IMR-90 (cell line): Measurements from ENCODE around the gene MTIF3. TPM values are rescaled to one million over a fixed set of nuclear protein-coding genes. Genes with fewer than 3 reads are reported as not detected.

Experiments used
- ATAC-seq: fragments of 200-7000 bp; cut with Tn5 transposase; 2 replicates; pipeline ENCODE4 v1.9.1; 2020; ENCODE audit warnings: low read depth, mild to moderate bottlenecking, moderate library complexity
- BruUV-seq: library from RNA; stranded (reverse); fragments of 400-500 nt; replicated peaks from 2 replicates; lab custom pipeline; 2021; lab: Mats Ljungman, UMichigan
- CTCF ChIA-PET: fragments of 300-600 bp; formaldehyde crosslinking; extraction: SDS; loops from one replicate; lab custom pipeline; 2021; ENCODE audit warnings: antibody characterized with exemption; lab: Yijun Ruan, JAX
- POLR2A ChIA-PET: fragments of 300-600 bp; sonication (Branson Sonifier 250); formaldehyde crosslinking; loops from one replicate; lab custom pipeline; 2022; ENCODE audit warnings: antibody characterized with exemption; ENCODE audit not compliant: unreplicated experiment; lab: Charles Lee
- DNase-seq: peaks from one replicate; pipeline ENCODE4 v3.0.0; 2013
- H2AFZ ChIP-seq: replicated peaks from 2 replicates; pipeline ENCODE3; 2013; ENCODE audit warnings: low read length, mild to moderate bottlenecking; ENCODE audit not compliant: poor library complexity
- H2AK5ac ChIP-seq: 2 replicates; pipeline ENCODE4 v1.6.1; 2013; ENCODE audit warnings: low read depth, low read length, inconsistent platforms
- H2AK9ac ChIP-seq: replicated peaks from 2 replicates; pipeline ENCODE3; 2013; ENCODE audit warnings: mild to moderate bottlenecking, low read depth, low read length, moderate library complexity; ENCODE audit not compliant: poor library complexity
- H2BK120ac ChIP-seq: 2 replicates; pipeline ENCODE4 v1.6.1; 2013; ENCODE audit warnings: low read depth, low read length, inconsistent platforms
- H2BK15ac ChIP-seq: 3 replicates; pipeline ENCODE4 v1.6.1; 2013; ENCODE audit warnings: low read depth, low read length, inconsistent platforms
- H2BK20ac ChIP-seq: 2 replicates; pipeline ENCODE4 v1.6.1; 2013; ENCODE audit warnings: low read depth, mild to moderate bottlenecking, inconsistent platforms, low read length, moderate library complexity
- H2BK5ac ChIP-seq: 2 replicates; pipeline ENCODE4 v1.6.1; 2013; ENCODE audit warnings: mild to moderate bottlenecking, low read depth, low read length, inconsistent platforms; ENCODE audit not compliant: poor library complexity, severe bottlenecking
- H3K14ac ChIP-seq: replicated peaks from 2 replicates; pipeline ENCODE4 v1.6.1; 2013; ENCODE audit warnings: low read depth, low read length, inconsistent platforms
- H3K18ac ChIP-seq: 2 replicates; pipeline ENCODE4 v1.6.1; 2013; ENCODE audit warnings: low read depth, low read length, control low read depth
- H3K23ac ChIP-seq: 2 replicates; pipeline ENCODE4 v1.6.1; 2013; ENCODE audit warnings: low read depth, low read length, inconsistent platforms
- H3K27ac ChIP-seq: 2 replicates; pipeline ENCODE4 v1.5.1; 2013; ENCODE audit warnings: mild to moderate bottlenecking, control low read depth, low read length; ENCODE audit not compliant: insufficient read depth
- H3K27me3 ChIP-seq: 2 replicates; pipeline ENCODE4 v1.6.1; 2013; ENCODE audit warnings: low read length; ENCODE audit not compliant: control insufficient read depth, insufficient read depth
- H3K36me3 ChIP-seq: 2 replicates; pipeline ENCODE4 v1.6.1; 2013; ENCODE audit warnings: low read length, mixed read lengths; ENCODE audit not compliant: control insufficient read depth, insufficient read depth
- H3K4ac ChIP-seq: 2 replicates; pipeline ENCODE4 v1.6.1; 2013; ENCODE audit warnings: low read depth, low read length, inconsistent platforms
- H3K4me1 ChIP-seq: 2 replicates; pipeline ENCODE4 v1.6.1; 2013; ENCODE audit warnings: low read length, mixed read lengths; ENCODE audit not compliant: control insufficient read depth, insufficient read depth
- H3K4me2 ChIP-seq: 2 replicates; pipeline ENCODE4 v1.6.1; 2013; ENCODE audit warnings: low read depth, mild to moderate bottlenecking, control low read depth, low read length, moderate library complexity
- H3K4me3 ChIP-seq: 2 replicates; pipeline ENCODE4 v1.5.1; 2013; ENCODE audit warnings: low read depth, mild to moderate bottlenecking, control low read depth, low read length, moderate library complexity; ENCODE audit not compliant: insufficient read depth
- H3K56ac ChIP-seq: 2 replicates; pipeline ENCODE4 v1.6.1; 2013; ENCODE audit warnings: low read length, inconsistent platforms; ENCODE audit not compliant: insufficient read depth; ENCODE audit errors: extremely low read depth
- H3K79me1 ChIP-seq, 2 experiments: 2 replicates each; pipeline ENCODE4 v1.6.1; 2013; ENCODE audit warnings: low read length in 2 of 2, inconsistent platforms in 1 of 2, low read depth in 1 of 2
- H3K9ac ChIP-seq: 2 replicates; pipeline ENCODE4 v1.6.1; 2013; ENCODE audit warnings: low read depth, low read length, control low read depth
- H3K9me1 ChIP-seq: 2 replicates; pipeline ENCODE4 v1.6.1; 2013; ENCODE audit warnings: low read length, inconsistent platforms; ENCODE audit not compliant: insufficient read depth
- H3K9me3 ChIP-seq: 2 replicates; pipeline ENCODE4 v1.6.1; 2013; ENCODE audit warnings: low read length; ENCODE audit not compliant: control insufficient read depth, insufficient read depth
- H4K20me1 ChIP-seq: 2 replicates; pipeline ENCODE4 v1.6.1; 2013; ENCODE audit warnings: low read length, inconsistent platforms; ENCODE audit not compliant: insufficient read depth
- H4K5ac ChIP-seq: 2 replicates; pipeline ENCODE4 v1.6.1; 2013; ENCODE audit warnings: mild to moderate bottlenecking, low read depth, low read length, control low read depth
- H4K8ac ChIP-seq, 2 experiments: 2 replicates each; pipeline ENCODE4 v1.6.1; 2013; ENCODE audit warnings: low read depth in 2 of 2, low read length in 2 of 2, control low read depth in 1 of 2, inconsistent platforms in 1 of 2
- H4K91ac ChIP-seq: 2 replicates; pipeline ENCODE4 v1.6.1; 2013; ENCODE audit warnings: low read depth, low read length, inconsistent platforms; ENCODE audit not compliant: insufficient read depth
- BHLHE40 ChIP-seq: fragments of 150-350 bp; IDR thresholded peaks from 2 replicates; pipeline ENCODE4 v1.6.1; 2016; ENCODE audit warnings: mild to moderate bottlenecking, low read depth, low read length
- CEBPB ChIP-seq: IDR thresholded peaks from 2 replicates; pipeline ENCODE4 v1.6.1; 2012; ENCODE audit warnings: low read depth, low read length, improper control_type of control experiment
- CHD1 ChIP-seq: IDR thresholded peaks from 2 replicates; pipeline ENCODE4 v1.6.1; 2012; ENCODE audit warnings: low read depth, low read length, improper control_type of control experiment
- ELK1 ChIP-seq: fragments of 150-350 bp; IDR thresholded peaks from 2 replicates; pipeline ENCODE4 v1.6.1; 2016; ENCODE audit warnings: low read depth, mild to moderate bottlenecking, low read length, moderate library complexity, borderline replicate concordance
- FOS ChIP-seq: fragments of 150-350 bp; IDR thresholded peaks from 2 replicates; pipeline ENCODE4 v1.6.1; 2016; ENCODE audit warnings: low read depth, low read length
- MAFK ChIP-seq: IDR thresholded peaks from 2 replicates; pipeline ENCODE4 v1.6.1; 2012; ENCODE audit warnings: low read depth, low read length, improper control_type of control experiment
- MAZ ChIP-seq: IDR thresholded peaks from 2 replicates; pipeline ENCODE4 v1.6.1; 2012; ENCODE audit warnings: low read depth, mild to moderate bottlenecking, low read length, improper control_type of control experiment, moderate library complexity, borderline replicate concordance
- MXI1 ChIP-seq: IDR thresholded peaks from 2 replicates; pipeline ENCODE4 v1.6.1; 2012; ENCODE audit warnings: low read depth, mild to moderate bottlenecking, low read length, moderate library complexity, borderline replicate concordance
- NFE2L2 ChIP-seq: fragments of 150-350 bp; IDR thresholded peaks from 2 replicates; pipeline ENCODE4 v1.6.1; 2016; ENCODE audit warnings: low read depth, mild to moderate bottlenecking, low read length
- POLR2A ChIP-seq: IDR thresholded peaks from 2 replicates; pipeline ENCODE4 v1.6.1; 2012; ENCODE audit warnings: mild to moderate bottlenecking, low read depth, low read length
- RAD21 ChIP-seq: IDR thresholded peaks from 2 replicates; pipeline ENCODE4 v1.6.1; 2012; ENCODE audit warnings: low read length, improper control_type of control experiment
- RCOR1 ChIP-seq: IDR thresholded peaks from 2 replicates; pipeline ENCODE4 v1.6.1; 2012; ENCODE audit warnings: mild to moderate bottlenecking, low read length, improper control_type of control experiment; ENCODE audit not compliant: insufficient replicate concordance
- RFX5 ChIP-seq: IDR thresholded peaks from 2 replicates; pipeline ENCODE4 v1.8.0; 2012; ENCODE audit warnings: low read depth, mild to moderate bottlenecking, low read length, moderate library complexity
- SMC3 ChIP-seq: fragments of 150-350 bp; IDR thresholded peaks from 2 replicates; pipeline ENCODE4 v1.6.1; 2016; ENCODE audit warnings: low read depth, mild to moderate bottlenecking, antibody characterized with exemption, low read length, moderate library complexity
- WGBS, 2 experiments: methylation state at CpG; one replicate each; pipeline versions ENCODE4 v1.1.5 to v1.1.7; 2013; ENCODE audit warnings: missing lambda C conversion rate in 2 of 2; ENCODE audit not compliant: insufficient read length in 1 of 2; ENCODE audit errors: extremely low coverage in 2 of 2; 5-methylcytosine and 5-hydroxymethylcytosine counted together
- dilution Hi-C: fragments of 300-500 bp; cut with HindIII; formaldehyde crosslinking; loops from one replicate; pipeline ENCODE4 v1.14.3; 2018; ENCODE audit warnings: low sequenced_read_pairs; ENCODE audit not compliant: unreplicated experiment
- in situ Hi-C: fragments of 300-500 bp; cut with MboI; formaldehyde crosslinking; loops from 3 replicates; pipeline ENCODE4 v1.14.3; 2019; ENCODE audit warnings: low sequenced_read_pairs, inconsistent platforms, mixed read lengths
- intact Hi-C: fragments of 100-400 bp; cut with micrococcal nuclease; formaldehyde crosslinking; loops from 2 replicates; pipeline ENCODE4 v1.10.0; 2022
- polyA plus RNA-seq, 3 experiments: library from polyadenylated mRNA; depleted of rRNA; stranded (reverse); fragments of >200 nt; gene quantifications; 2 replicates each; pipeline ENCODE4 v1.2.3, GENCODE V29; 2012; ENCODE audit warnings: low replicate concordance in 1 of 3
- total RNA-seq: library from RNA; depleted of rRNA; stranded (reverse); fragments of >200 nt; gene quantifications from 2 replicates; pipeline ENCODE4 v1.2.3, GENCODE V29; 2012
- TF ChIP-seq, protein P1 (sequence below): fragments of 150-350 bp; IDR thresholded peaks from 2 replicates; pipeline ENCODE4 v1.6.1; 2017; ENCODE audit warnings: mild to moderate bottlenecking, antibody characterized with exemption, low read length, low read depth
- TF ChIP-seq, protein P2 (sequence below): conservative IDR thresholded peaks from 2 replicates; pipeline ENCODE4 v1.5.1; 2012; ENCODE audit warnings: mild to moderate bottlenecking, low read depth, low read length, improper control_type of control experiment

The MTIF3 gene
- total and polyA plus RNA-seq, 2 of the 4 experiments (the other 2 are of a cell fraction): 31.7 to 41.0 TPM

DNA sequence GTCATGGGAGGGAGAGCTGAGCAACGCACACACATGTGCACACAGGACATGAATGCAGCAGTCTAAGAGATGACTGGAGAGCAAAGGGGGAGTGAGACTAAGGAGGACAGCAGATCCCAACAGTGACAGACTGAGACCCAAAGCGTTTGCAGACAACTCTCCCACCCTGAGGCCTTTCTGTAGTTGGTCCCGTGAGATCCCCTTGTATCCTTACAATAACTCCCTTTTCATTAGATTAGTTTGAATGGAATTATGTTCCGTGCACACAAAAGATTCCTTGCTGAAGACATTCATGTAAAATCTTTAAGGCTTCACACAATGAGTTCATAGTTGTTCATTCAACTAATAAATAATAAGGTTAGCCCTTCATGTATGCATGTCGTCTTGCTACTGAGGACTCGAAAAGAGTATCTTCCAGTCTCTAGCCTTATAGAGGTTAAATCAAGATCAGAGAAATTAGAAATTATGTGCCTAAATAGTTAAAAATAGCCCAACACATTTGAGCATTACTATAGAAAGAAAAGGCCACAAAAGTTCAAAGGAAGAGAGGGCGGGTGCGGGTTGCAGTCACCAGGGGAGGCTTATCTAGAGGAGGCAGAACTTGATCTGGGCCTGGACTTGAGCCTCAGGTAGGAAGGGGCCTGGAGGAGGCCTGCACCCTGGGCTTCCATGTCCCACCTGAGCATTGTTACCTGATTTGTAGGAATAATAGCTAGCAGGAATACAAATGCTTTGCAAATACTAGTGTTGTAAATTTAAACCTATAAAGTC, 29.1 kb downstream of the MTIF3 start:
- H2BK5ac ChIP-seq: no peak overlapping the region
- DNase-seq (no peak), ATAC-seq (no peak)
- H3K27me3 ChIP-seq: peaks cover 15% of the 10 kb centered on the region
- H2AK9ac ChIP-seq: no peak overlapping the region
- no peak overlapping the region for H3K9ac ChIP-seq
- H3K27ac ChIP-seq: no peak overlapping the region
- H4K5ac ChIP-seq: no peak overlapping the region
- H3K4me3 ChIP-seq: no peak overlapping the region
- H2BK120ac ChIP-seq: no peak overlapping the region
- H2BK20ac ChIP-seq: no peak overlapping the region
- H4K91ac ChIP-seq: no peak overlapping the region
- no peak overlapping the region for H2AFZ ChIP-seq
- H3K9me1 ChIP-seq: peaks cover 12% of the 10 kb centered on the region
- no peak overlapping the region for H3K4ac ChIP-seq
- H3K14ac ChIP-seq: no peak overlapping the region
- H4K20me1 ChIP-seq: no peaks in the 10 kb centered on the region
- H2BK15ac ChIP-seq: no peak overlapping the region
- in situ Hi-C loops: no loop called here
- TF ChIP-seq, protein P1, sequence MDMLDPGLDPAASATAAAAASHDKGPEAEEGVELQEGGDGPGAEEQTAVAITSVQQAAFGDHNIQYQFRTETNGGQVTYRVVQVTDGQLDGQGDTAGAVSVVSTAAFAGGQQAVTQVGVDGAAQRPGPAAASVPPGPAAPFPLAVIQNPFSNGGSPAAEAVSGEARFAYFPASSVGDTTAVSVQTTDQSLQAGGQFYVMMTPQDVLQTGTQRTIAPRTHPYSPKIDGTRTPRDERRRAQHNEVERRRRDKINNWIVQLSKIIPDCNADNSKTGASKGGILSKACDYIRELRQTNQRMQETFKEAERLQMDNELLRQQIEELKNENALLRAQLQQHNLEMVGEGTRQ: no peak
- TF ChIP-seq MAFK (no peak), BHLHE40 (no peak), RCOR1 (no peak), RAD21 (no peak), CHD1 (no peak), MXI1 (no peak), SMC3 (no peak), POLR2A (no peak), MAZ (no peak), CEBPB (no peak), FOS (no peak), RFX5 (no peak), ELK1 (no peak), NFE2L2 (no peak)
- TF ChIP-seq, protein P2, sequence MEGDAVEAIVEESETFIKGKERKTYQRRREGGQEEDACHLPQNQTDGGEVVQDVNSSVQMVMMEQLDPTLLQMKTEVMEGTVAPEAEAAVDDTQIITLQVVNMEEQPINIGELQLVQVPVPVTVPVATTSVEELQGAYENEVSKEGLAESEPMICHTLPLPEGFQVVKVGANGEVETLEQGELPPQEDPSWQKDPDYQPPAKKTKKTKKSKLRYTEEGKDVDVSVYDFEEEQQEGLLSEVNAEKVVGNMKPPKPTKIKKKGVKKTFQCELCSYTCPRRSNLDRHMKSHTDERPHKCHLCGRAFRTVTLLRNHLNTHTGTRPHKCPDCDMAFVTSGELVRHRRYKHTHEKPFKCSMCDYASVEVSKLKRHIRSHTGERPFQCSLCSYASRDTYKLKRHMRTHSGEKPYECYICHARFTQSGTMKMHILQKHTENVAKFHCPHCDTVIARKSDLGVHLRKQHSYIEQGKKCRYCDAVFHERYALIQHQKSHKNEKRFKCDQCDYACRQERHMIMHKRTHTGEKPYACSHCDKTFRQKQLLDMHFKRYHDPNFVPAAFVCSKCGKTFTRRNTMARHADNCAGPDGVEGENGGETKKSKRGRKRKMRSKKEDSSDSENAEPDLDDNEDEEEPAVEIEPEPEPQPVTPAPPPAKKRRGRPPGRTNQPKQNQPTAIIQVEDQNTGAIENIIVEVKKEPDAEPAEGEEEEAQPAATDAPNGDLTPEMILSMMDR: no peak
- BruUV-seq: no TSS peak
- H3K23ac ChIP-seq: no peak overlapping the region
- H3K18ac ChIP-seq: no peak overlapping the region
- peaks cover 11% of the 10 kb centered on the region for H3K4me1 ChIP-seq
- dilution Hi-C loops: no loop called here
- H3K56ac ChIP-seq: no peak overlapping the region
- peaks cover 15 to 17% of the 10 kb centered on the region in 2 experiments for H3K79me1 ChIP-seq
- no peak overlapping the region for H2AK5ac ChIP-seq
- no peak overlapping the region for H3K4me2 ChIP-seq
- ChIA-PET POLR2A (no interaction called here), CTCF (no interaction called here)
- H3K9me3 ChIP-seq: no peaks in the 10 kb centered on the region
- intact Hi-C loops: loop anchor here (10.0 kb wide), 1 partner anchor 436 kb away; no protein-coding TSS in a partner anchor
- no peaks in the 10 kb centered on the region for H3K36me3 ChIP-seq
- no peak overlapping the region for H4K8ac ChIP-seq
- no CpG with 5 or more reads among the region's 8 CpGs for WGBS, 2 experiments
